Keratinocyte (primary cell): ENCODE data around the gene FAM193B. TPM values are rescaled to one million over a fixed set of nuclear protein-coding genes. Genes with fewer than 3 reads are reported as not detected.

Experiments used
- DNase-seq: peaks from one replicate; pipeline ENCODE4 v3.0.0-alpha.2; 2011; ENCODE audit warnings: low read depth, missing footprints, low spot score
- FAIRE-seq: peaks from 2 replicates; lab custom pipeline; 2011; peaks lifted over from hg19 to GRCh38; lab: Jason Lieb, UNC
- H2AFZ ChIP-seq: 2 replicates; pipeline ENCODE4 v1.6.0; 2012; ENCODE audit warnings: low read length, control low read depth, inconsistent platforms; ENCODE audit not compliant: control insufficient read depth
- H3K27ac ChIP-seq: 2 replicates; pipeline ENCODE4 v1.5.1; 2011; ENCODE audit warnings: low read length; ENCODE audit not compliant: control insufficient read depth, insufficient read depth
- H3K27me3 ChIP-seq: 3 replicates; pipeline ENCODE4 v1.6.0; 2011; ENCODE audit warnings: low read length; ENCODE audit not compliant: control insufficient read depth, insufficient read depth; ENCODE audit errors: extremely low read depth
- H3K36me3 ChIP-seq, 2 experiments: 2 replicates in 1 of 2; 3 replicates in 1 of 2; pipeline ENCODE4 v1.5.1; 2011; ENCODE audit warnings: low read length in 2 of 2, mild to moderate bottlenecking in 1 of 2; ENCODE audit not compliant: control insufficient read depth in 2 of 2, insufficient read depth in 2 of 2; ENCODE audit errors: extremely low read depth in 1 of 2
- H3K4me1 ChIP-seq: 3 replicates; pipeline ENCODE4 v1.5.1; 2011; ENCODE audit warnings: low read length; ENCODE audit not compliant: control insufficient read depth, insufficient read depth; ENCODE audit errors: extremely low read depth
- H3K4me2 ChIP-seq: 3 replicates; pipeline ENCODE4 v1.6.0; 2011; ENCODE audit warnings: low read depth, low read length; ENCODE audit not compliant: control insufficient read depth, insufficient read depth; ENCODE audit errors: extremely low read depth
- H3K4me3 ChIP-seq, 3 experiments: fragments of 200-600 bp in 1 of 3; sonication (generic) in 1 of 3; 2 replicates in 2 of 3; 3 replicates in 1 of 3; pipeline ENCODE4 v1.5.1; 2011 to 2016; ENCODE audit warnings: low read length in 3 of 3, mild to moderate bottlenecking in 3 of 3, control low read depth in 2 of 3, inconsistent platforms in 1 of 3, low read depth in 1 of 3, mixed read lengths in 1 of 3, mixed run types in 1 of 3, moderate library complexity in 1 of 3; ENCODE audit not compliant: control insufficient read depth in 2 of 3, insufficient read depth in 2 of 3; ENCODE audit errors: extremely low read depth in 1 of 3
- H3K79me2 ChIP-seq: 2 replicates; pipeline ENCODE4 v1.6.0; 2012; ENCODE audit warnings: low read length; ENCODE audit not compliant: control insufficient read depth, insufficient read depth
- H3K9ac ChIP-seq: 3 replicates; pipeline ENCODE4 v1.6.0; 2011; ENCODE audit warnings: low read length; ENCODE audit not compliant: control insufficient read depth, insufficient read depth; ENCODE audit errors: extremely low read depth
- H3K9me1 ChIP-seq: 3 replicates; pipeline ENCODE4 v1.6.0; 2011; ENCODE audit warnings: low read length; ENCODE audit not compliant: control insufficient read depth, insufficient read depth; ENCODE audit errors: extremely low read depth
- H3K9me3 ChIP-seq: 2 replicates; pipeline ENCODE4 v1.5.1; 2012; ENCODE audit warnings: low read depth, low read length; ENCODE audit not compliant: control insufficient read depth
- H4K20me1 ChIP-seq: 3 replicates; pipeline ENCODE4 v1.6.0; 2011; ENCODE audit warnings: low read length; ENCODE audit not compliant: control insufficient read depth, insufficient read depth; ENCODE audit errors: extremely low read depth
- CTCF ChIP-seq, 3 experiments: IDR thresholded peaks in 1 of 3; conservative IDR thresholded peaks in 1 of 3; optimal IDR thresholded peaks in 1 of 3; 2 replicates in 2 of 3; 3 replicates in 1 of 3; pipeline versions ENCODE3 to v1.5.1; 2011; ENCODE audit warnings: low read length in 3 of 3, mild to moderate bottlenecking in 3 of 3, moderate library complexity in 2 of 3, control low read depth in 1 of 3, inconsistent platforms in 1 of 3; ENCODE audit not compliant: insufficient read depth in 2 of 3; ENCODE audit errors: extremely low read depth in 1 of 3
- EZH2 ChIP-seq: IDR thresholded peaks from one replicate; pipeline ENCODE4 v1.6.1; 2012; ENCODE audit warnings: inconsistent platforms, mild to moderate bottlenecking, low read length, moderate library complexity
- dilution Hi-C: fragments of 300-500 bp; cut with MboI; formaldehyde crosslinking; loops from one replicate; pipeline ENCODE4 v1.7.0; 2020; ENCODE audit warnings: low sequenced_read_pairs; ENCODE audit not compliant: extremely low pct_ligation_motif_present
- polyA plus RNA-seq, 5 experiments: library from polyadenylated mRNA; depleted of rRNA in 3 of 5; stranded (reverse) in 3 of 5; stranded (forward) in 1 of 5; unstranded in 1 of 5; fragments of >200 nt; gene quantifications; 1 replicate in 1 of 5; 2 replicates in 3 of 5; 3 replicates in 1 of 5; pipeline versions ENCODE4 v1.2.1 to v1.2.3, GENCODE V29; 2011 to 2012; ENCODE audit warnings: missing spikeins in 2 of 5, low read depth in 1 of 5, low replicate concordance in 1 of 5

The FAM193B gene
- polyA plus RNA-seq, 1 donor (not counting 4 experiments of a cell fraction or from before 2014, with no cell fraction given): 27.5 TPM

- H2AFZ ChIP-seq: no peak overlapping the region
- H3K27ac ChIP-seq: peak overlapping the region; percentile 86
- peaks cover 27% of the 10 kb centered on the region for H3K4me1 ChIP-seq
- H3K4me2 ChIP-seq: peak overlapping the region; percentile 56
- DNase-seq (peak; percentile 82), FAIRE-seq (peak; percentile 97)
- no peak for TF ChIP-seq CTCF (optimal IDR thresholded peaks at IDR 0.05 in 1 of 3, IDR thresholded peaks at IDR 0.05 in 1 of 3, conservative IDR thresholded peaks at IDR 0.05 in 1 of 3; ENCODE audit: extremely low read depth in 1 of 3, insufficient read depth in 2 of 3, low read length in 3 of 3)
- dilution Hi-C loops: no loop called here
- H3K9ac ChIP-seq: peak overlapping the region; percentile 56
- no peaks in the 10 kb centered on the region for H3K27me3 ChIP-seq
- peaks cover 13% of the 10 kb centered on the region for H4K20me1 ChIP-seq
- H3K36me3 ChIP-seq: peaks cover 0 to 6% of the 10 kb centered on the region in 2 experiments
- H3K4me3 ChIP-seq: peak overlapping the region in 1 of 3 experiments; percentile 11
- peaks cover 77% of the 10 kb centered on the region for H3K79me2 ChIP-seq
- H3K9me3 ChIP-seq: no peaks in the 10 kb centered on the region
- peaks cover 4% of the 10 kb centered on the region for H3K9me1 ChIP-seq
These were observed 8.1 kb downstream of the FAM193B start for GRCh38 chr5:177546258-177546741.

- dilution Hi-C loops: no loop called here
- no peak for DNase-seq
- peak overlapping the region; percentile 56 for H3K4me2 ChIP-seq
These were observed 8.7 kb downstream of the FAM193B start for GRCh38 chr5:177545487-177546257.

More at GRCh38 chr5:177545487-177546257, 8.7 kb downstream of the FAM193B start:
- Histone ChIP-seq H3K4me3 (peak overlapping the region in 1 of 3 experiments; percentile 11), H3K27ac (peak overlapping the region; percentile 86), H2AFZ (no peak overlapping the region), H3K4me1 (peaks cover 32% of the 10 kb centered on the region), H4K20me1 (peaks cover 13% of the 10 kb centered on the region), H3K36me3 (peaks cover 0 to 4% of the 10 kb centered on the region in 2 experiments), H3K9ac (peak overlapping the region; percentile 56), H3K9me1 (peaks cover 4% of the 10 kb centered on the region), H3K9me3 (no peaks in the 10 kb centered on the region), H3K27me3 (no peaks in the 10 kb centered on the region), H3K79me2 (peaks cover 70% of the 10 kb centered on the region)
- TF ChIP-seq EZH2 (no peak), CTCF (optimal IDR thresholded peaks at IDR 0.05 in 1 of 3, IDR thresholded peaks at IDR 0.05 in 1 of 3, conservative IDR thresholded peaks at IDR 0.05 in 1 of 3; ENCODE audit: extremely low read depth in 1 of 3, insufficient read depth in 2 of 3, low read length in 3 of 3) (no peak)
- FAIRE-seq: no peak
